ENCODE data around the gene OSBPL10. TPM values are rescaled to one million over a fixed set of nuclear protein-coding genes. Genes with fewer than 3 reads are reported as not detected.

The OSBPL10 gene
- polyA plus RNA-seq, 2 of the 4 experiments (the other 2 are of a cell fraction), result 9.2 to 17.0 TPM

DNA sequence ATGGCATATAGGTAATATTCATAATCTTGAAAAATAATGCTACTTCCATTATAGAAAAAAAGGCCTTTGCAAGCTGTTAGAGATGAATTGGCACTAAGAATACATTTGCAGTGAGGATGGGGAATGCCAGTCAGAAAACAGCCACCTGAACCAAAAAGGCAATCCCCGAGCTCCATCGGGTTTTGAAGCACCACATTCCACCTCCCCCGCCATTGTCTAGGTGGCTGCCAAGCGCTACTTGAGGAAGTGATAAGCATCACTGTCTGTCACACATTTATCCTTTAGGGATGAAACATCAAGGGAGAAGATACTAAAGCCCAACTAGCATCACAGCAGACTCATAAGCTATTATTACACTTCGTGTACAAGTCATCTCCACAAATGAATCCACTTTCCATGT is 112.8 kb downstream of the OSBPL10 start:
- Histone ChIP-seq H3K9me3 (no peaks in the 10 kb centered on the region), H3K4me1 (no peaks in the 10 kb centered on the region), H3K4me2 (no peak overlapping the region), H3K27ac (no peak overlapping the region), H3K4me3 (no peak overlapping the region)
- WGBS (ENCODE audit: missing lambda C conversion rate), result 87% methylated on average over 5 of the region's 5 CpGs
- TF ChIP-seq POLR2AphosphoS2 (conservative IDR thresholded peaks at IDR 0.05; ENCODE audit: low read length) (no peak), KDM1A (IDR thresholded peaks at IDR 0.05; ENCODE audit: low read depth) (no peak), FOSL2 (IDR thresholded peaks at IDR 0.05) (no peak), FOSL2 (CRISPR knock-in tag; IDR thresholded peaks at IDR 0.05) (no peak), NPAS2 (CRISPR knock-in tag; IDR thresholded peaks at IDR 0.05; ENCODE audit: borderline replicate concordance) (no peak), HMGXB4 (CRISPR knock-in tag; IDR thresholded peaks at IDR 0.05; ENCODE audit: borderline replicate concordance) (no peak), FOXS1 (CRISPR knock-in tag; IDR thresholded peaks at IDR 0.05) (no peak), MAFK (IDR thresholded peaks at IDR 0.05; ENCODE audit: partially characterized antibody) (no peak), CBX2 (IDR thresholded peaks at IDR 0.05; ENCODE audit: borderline replicate concordance, low read depth) (no peak), RFX5 (IDR thresholded peaks at IDR 0.05) (no peak), KDM5A (IDR thresholded peaks at IDR 0.05) (no peak)
- TF ChIP-seq, protein P1, sequence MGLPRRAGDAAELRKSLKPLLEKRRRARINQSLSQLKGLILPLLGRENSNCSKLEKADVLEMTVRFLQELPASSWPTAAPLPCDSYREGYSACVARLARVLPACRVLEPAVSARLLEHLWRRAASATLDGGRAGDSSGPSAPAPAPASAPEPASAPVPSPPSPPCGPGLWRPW (IDR thresholded peaks at IDR 0.05), result no peak
- DNase-seq (ENCODE audit: low read depth in 1 of 2, low spot score in 1 of 2) (no peak), ATAC-seq (no peak), FAIRE-seq (no peak)
- ChIA-PET CTCF (interaction anchor here (0.7 to 1.5 kb wide), 2 partner anchors 15 to 115 kb away, joined by 3 read pairs; no protein-coding TSS in a partner anchor), POLR2A (no interaction called here)

- 69% methylated on average over 2 of the region's 2 CpGs for WGBS (ENCODE audit: missing lambda C conversion rate)
- no peak for ATAC-seq
These were observed 118.3 kb downstream of the OSBPL10 start for GRCh38 chr3:31862666-31863279.

More at GRCh38 chr3:31862666-31863279, 118.3 kb downstream of the OSBPL10 start:
- Histone ChIP-seq H3K4me3 (no peak overlapping the region), H3K9me3 (no peaks in the 10 kb centered on the region), H3K4me1 (no peaks in the 10 kb centered on the region), H3K4me2 (no peak overlapping the region), H3K27ac (no peak overlapping the region)
- TF ChIP-seq KDM1A (IDR thresholded peaks at IDR 0.05; ENCODE audit: low read depth), result no peak
- TF ChIP-seq PBX3 (IDR thresholded peaks at IDR 0.05), result no peak
- TF ChIP-seq RCOR1 (IDR thresholded peaks at IDR 0.05; ENCODE audit: low read depth, low read length), result no peak
- TF ChIP-seq POLR2AphosphoS2 (conservative IDR thresholded peaks at IDR 0.05; ENCODE audit: low read length), result no peak
- no peak for TF ChIP-seq EP300 (IDR thresholded peaks at IDR 0.05)
- no peak for TF ChIP-seq NFE2L2 (conservative IDR thresholded peaks at IDR 0.05; ENCODE audit: low read length)
- TF ChIP-seq CHD2 (IDR thresholded peaks at IDR 0.05; ENCODE audit: low read length, partially characterized antibody), result no peak
- TF ChIP-seq RARB (CRISPR knock-in tag; IDR thresholded peaks at IDR 0.05), result no peak
- no peak for TF ChIP-seq HDAC2 (IDR thresholded peaks at IDR 0.05)
- no peak for TF ChIP-seq E2F6 (IDR thresholded peaks at IDR 0.05; ENCODE audit: borderline replicate concordance, low read depth)
- TF ChIP-seq HEYL (CRISPR knock-in tag; IDR thresholded peaks at IDR 0.05), result no peak
- no peak for TF ChIP-seq HOXA7 (CRISPR knock-in tag; IDR thresholded peaks at IDR 0.05)
- no peak for TF ChIP-seq ESRRA (IDR thresholded peaks at IDR 0.05; ENCODE audit: borderline replicate concordance, low read length)
- no peak for TF ChIP-seq CBX8 (IDR thresholded peaks at IDR 0.05)
- TF ChIP-seq HMGXB4 (CRISPR knock-in tag; IDR thresholded peaks at IDR 0.05; ENCODE audit: borderline replicate concordance), result no peak
- TF ChIP-seq, protein P2, sequence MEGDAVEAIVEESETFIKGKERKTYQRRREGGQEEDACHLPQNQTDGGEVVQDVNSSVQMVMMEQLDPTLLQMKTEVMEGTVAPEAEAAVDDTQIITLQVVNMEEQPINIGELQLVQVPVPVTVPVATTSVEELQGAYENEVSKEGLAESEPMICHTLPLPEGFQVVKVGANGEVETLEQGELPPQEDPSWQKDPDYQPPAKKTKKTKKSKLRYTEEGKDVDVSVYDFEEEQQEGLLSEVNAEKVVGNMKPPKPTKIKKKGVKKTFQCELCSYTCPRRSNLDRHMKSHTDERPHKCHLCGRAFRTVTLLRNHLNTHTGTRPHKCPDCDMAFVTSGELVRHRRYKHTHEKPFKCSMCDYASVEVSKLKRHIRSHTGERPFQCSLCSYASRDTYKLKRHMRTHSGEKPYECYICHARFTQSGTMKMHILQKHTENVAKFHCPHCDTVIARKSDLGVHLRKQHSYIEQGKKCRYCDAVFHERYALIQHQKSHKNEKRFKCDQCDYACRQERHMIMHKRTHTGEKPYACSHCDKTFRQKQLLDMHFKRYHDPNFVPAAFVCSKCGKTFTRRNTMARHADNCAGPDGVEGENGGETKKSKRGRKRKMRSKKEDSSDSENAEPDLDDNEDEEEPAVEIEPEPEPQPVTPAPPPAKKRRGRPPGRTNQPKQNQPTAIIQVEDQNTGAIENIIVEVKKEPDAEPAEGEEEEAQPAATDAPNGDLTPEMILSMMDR (IDR thresholded peaks at IDR 0.05), result no peak
- no peak for TF ChIP-seq NPAS2 (CRISPR knock-in tag; IDR thresholded peaks at IDR 0.05; ENCODE audit: borderline replicate concordance)
- no peak for TF ChIP-seq POLR2A (IDR thresholded peaks at IDR 0.05; ENCODE audit: low read length)
- no peak for TF ChIP-seq FOSL2 (IDR thresholded peaks at IDR 0.05)
- no peak for TF ChIP-seq FOSL2 (CRISPR knock-in tag; IDR thresholded peaks at IDR 0.05)
- TF ChIP-seq RAD21 (conservative IDR thresholded peaks at IDR 0.05 in 1 of 2, IDR thresholded peaks at IDR 0.05 in 1 of 2), result no peak
- DNase-seq (ENCODE audit: low read depth in 1 of 2, low spot score in 1 of 2), result no peak
- POLR2A ChIA-PET, result no interaction called here
- CTCF ChIA-PET, result interaction anchor here (0.9 to 1.7 kb wide), 3 partner anchors 10 to 87 kb away, joined by 3 read pairs; no protein-coding TSS in a partner anchor
- no peak for FAIRE-seq

All from A549 (cell line).